Stimulated activated naive CD8-positive, alpha-beta T cell treated with anti-CD3 and anti-CD28 coated beads, Interleukin-15, Interleukin-2, amounts not matched to agents 100 ng/mL and 50 ng/mL, for 24 hours (primary cell): ENCODE data around the gene DLL4.

ENCODE experiments used
- H3K27ac Mint-ChIP-seq: one replicate; pipeline ENCODE4 v1.8.0; 2021; ENCODE audit warnings: mild to moderate bottlenecking, mixed read lengths
- H3K27me3 Mint-ChIP-seq: one replicate; pipeline ENCODE4 v1.8.0; 2021; ENCODE audit warnings: mixed read lengths
- H3K36me3 Mint-ChIP-seq: one replicate; pipeline ENCODE4 v1.8.0; 2021; ENCODE audit warnings: low read depth, mixed read lengths
- H3K4me1 Mint-ChIP-seq: one replicate; pipeline ENCODE4 v1.8.0; 2021; ENCODE audit warnings: low read depth, mixed read lengths
- H3K4me3 Mint-ChIP-seq: one replicate; pipeline ENCODE4 v1.8.0; 2021; ENCODE audit warnings: mild to moderate bottlenecking, mixed read lengths
- H3K9me3 Mint-ChIP-seq: one replicate; pipeline ENCODE4 v1.8.0; 2021; ENCODE audit warnings: mixed read lengths

The DLL4 gene

DNA sequence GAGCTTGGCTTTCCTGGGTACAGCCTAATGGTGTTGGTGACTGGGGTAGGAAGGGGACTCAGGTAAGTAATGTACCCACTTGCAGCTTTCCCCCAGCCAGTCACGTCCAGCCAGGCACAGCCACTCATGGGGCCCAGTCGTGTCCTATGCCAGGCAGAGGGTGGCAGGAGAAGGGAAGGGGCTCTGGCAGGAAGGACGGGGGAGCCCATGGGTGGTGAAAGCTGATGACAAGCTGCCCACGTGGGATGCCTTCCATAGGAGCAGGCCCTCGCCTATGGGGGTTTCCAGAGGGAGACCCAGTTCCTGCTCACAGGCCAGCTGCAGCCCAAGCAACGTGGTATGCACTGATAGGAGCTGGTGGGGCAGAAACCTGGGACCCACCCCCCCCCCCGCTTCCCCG is 34.9 kb downstream of the DLL4 start:
- H3K36me3 Mint-ChIP-seq: no peaks in the 10 kb centered on the region
- H3K9me3 Mint-ChIP-seq: no peaks in the 10 kb centered on the region
- no peak overlapping the region for H3K4me3 Mint-ChIP-seq
- H3K27me3 Mint-ChIP-seq: no peaks in the 10 kb centered on the region
- no peaks in the 10 kb centered on the region for H3K4me1 Mint-ChIP-seq
- H3K27ac Mint-ChIP-seq: no peak overlapping the region

DNA sequence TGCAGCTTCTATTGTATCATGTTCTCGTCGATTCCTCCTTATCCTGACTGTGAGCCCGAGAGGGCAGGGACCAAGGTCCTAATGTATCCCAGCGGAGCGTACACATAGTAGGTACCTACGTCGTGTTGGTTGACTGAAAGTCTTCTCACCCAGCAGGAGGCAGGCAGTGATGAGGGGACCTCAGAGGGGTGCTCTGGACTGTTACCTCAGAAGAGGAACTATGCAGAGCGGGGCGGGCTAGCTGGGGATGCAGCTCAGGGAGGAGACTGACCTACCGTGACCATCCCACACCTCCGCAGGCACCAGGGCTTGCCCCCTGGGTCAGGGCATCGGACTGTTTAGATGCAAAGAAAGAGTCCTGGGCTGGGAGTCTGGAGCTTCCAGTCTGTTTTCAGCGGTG is 35.5 kb downstream of the DLL4 start:
- Mint-ChIP-seq H3K27me3 (no peaks in the 10 kb centered on the region), H3K9me3 (no peaks in the 10 kb centered on the region), H3K4me3 (no peak overlapping the region), H3K4me1 (no peaks in the 10 kb centered on the region), H3K36me3 (no peaks in the 10 kb centered on the region), H3K27ac (no peak overlapping the region)

DNA sequence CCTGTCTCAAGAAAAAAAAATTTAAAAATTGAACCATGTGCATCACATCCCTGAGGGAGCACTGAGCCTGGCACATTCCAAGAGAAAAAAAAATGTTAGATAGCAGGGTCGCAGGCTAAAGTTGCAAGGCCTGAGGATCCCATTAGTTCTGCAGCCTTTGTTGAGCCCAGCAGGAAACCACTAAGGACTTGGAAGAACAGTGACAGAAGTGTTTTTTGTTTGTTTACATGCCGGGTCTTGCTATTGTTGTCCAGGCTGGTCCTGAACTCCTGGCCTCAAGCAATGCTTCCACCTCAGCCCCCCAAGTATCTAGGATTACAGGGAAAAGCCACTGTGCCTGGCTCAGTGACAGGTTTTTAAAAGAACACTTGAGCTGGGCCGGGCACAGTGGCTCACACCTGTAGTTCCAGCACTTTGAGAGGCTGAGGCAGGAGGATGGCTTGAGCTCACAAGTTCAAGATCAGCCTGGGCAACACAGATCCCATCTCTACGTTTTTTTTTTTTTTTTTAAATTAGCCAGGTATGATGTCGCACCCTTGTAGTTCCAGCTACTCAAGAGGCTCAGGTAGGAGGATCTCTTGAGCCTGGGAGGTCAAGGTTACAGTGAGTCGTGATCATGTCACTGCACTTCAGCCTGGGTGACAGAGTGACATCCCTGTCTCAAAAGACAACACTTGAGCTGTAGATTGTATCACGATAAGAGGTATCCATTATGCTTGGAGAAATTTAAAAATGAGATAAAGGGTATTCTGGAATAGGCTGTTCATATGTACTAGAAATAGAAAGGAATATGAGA is 39.3 kb downstream of the DLL4 start:
- no peaks in the 10 kb centered on the region for H3K27me3 Mint-ChIP-seq
- no peaks in the 10 kb centered on the region for H3K36me3 Mint-ChIP-seq
- H3K9me3 Mint-ChIP-seq: no peaks in the 10 kb centered on the region
- H3K4me3 Mint-ChIP-seq: no peak overlapping the region
- H3K27ac Mint-ChIP-seq: no peak overlapping the region
- H3K4me1 Mint-ChIP-seq: no peaks in the 10 kb centered on the region

DNA sequence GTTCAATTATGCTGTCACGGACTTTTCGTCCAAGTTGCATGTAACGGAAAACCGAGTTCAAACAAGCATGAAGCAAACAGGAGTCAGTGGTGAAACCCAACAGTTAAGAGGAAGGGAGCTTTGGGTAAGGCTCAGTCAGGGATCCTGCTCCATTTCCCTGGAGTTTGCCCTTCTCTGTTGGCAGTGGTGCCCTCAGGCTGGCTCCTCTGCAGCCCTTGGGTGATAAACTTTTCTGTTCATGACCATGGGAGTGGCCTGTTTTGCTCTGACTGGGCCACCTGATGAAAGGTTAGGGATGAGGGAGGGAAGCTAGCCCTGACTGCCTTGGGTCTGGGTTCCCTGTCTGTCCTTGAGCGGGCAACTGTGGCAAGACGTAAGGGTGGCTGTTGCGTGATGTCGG is 40.2 kb downstream of the DLL4 start:
- Mint-ChIP-seq H3K27ac (no peak overlapping the region), H3K4me3 (no peak overlapping the region), H3K36me3 (no peaks in the 10 kb centered on the region), H3K4me1 (no peaks in the 10 kb centered on the region), H3K9me3 (no peaks in the 10 kb centered on the region), H3K27me3 (no peaks in the 10 kb centered on the region)

DNA sequence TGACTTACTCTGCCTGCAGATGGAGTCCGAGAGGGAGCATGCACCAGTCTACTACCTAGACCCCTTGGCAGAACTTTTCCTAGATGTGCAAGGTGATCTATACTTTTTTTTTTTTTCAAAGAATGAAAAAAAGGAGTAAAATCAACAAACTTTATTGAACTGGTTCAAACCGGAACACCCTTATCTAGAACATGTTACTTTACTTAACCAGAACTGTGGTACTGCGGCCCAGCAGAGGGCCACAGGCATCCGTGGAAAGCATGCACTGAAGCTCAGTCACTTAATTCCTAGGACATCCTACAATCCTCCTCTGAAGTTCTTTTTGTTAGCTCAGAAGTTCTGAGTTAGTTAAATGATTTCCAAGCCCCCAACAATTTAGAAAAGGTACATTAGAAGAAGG is 45.7 kb downstream of the DLL4 start:
- Mint-ChIP-seq H3K36me3 (peaks cover 27% of the 10 kb centered on the region), H3K27me3 (no peaks in the 10 kb centered on the region), H3K27ac (no peak overlapping the region), H3K9me3 (no peaks in the 10 kb centered on the region), H3K4me1 (no peaks in the 10 kb centered on the region), H3K4me3 (no peak overlapping the region)

DNA sequence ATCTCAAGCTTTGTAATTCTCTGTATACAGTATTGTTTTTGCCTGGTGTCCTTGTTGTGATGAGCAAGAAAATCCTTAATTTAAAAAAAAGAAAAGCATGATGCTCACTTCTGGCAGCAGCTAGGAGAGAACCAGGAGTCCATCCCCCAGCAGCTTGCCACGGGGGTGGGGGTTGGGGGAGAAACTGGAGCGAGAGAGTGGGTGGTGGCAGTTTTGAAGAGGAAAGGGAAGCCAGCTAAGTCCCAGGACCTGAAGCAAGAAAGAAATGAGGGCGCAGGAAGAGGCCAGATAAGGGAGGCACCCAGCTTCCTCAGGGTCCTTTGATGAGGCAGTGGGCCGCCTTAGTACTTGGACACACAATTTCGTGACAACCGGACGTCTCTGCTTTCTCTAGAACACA is 47.7 kb downstream of the DLL4 start:
- H3K36me3 Mint-ChIP-seq: peaks cover 44% of the 10 kb centered on the region

DNA sequence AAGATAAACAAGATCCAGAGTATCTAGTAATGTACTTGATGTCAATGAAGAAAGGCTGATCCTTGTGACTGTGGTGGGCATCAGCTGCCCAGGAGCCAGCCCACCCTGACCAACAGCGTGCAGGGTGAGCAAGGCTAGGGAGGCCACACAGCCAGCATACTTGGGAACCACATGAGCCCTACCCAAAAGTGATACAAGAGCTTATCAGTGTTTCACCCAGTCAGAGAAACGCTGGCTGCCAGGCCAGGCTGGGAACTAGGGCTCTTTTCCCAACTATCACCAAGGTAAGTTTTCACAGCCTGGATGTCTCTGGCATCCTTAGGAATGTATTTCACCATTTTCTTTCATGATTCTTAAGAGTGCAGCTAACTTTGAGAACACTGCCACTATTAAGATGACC is 49.0 kb downstream of the DLL4 start:
- Mint-ChIP-seq H3K9me3 (no peaks in the 10 kb centered on the region), H3K4me3 (no peak overlapping the region), H3K27ac (no peak overlapping the region), H3K4me1 (no peaks in the 10 kb centered on the region), H3K36me3 (peaks cover 56% of the 10 kb centered on the region), H3K27me3 (no peaks in the 10 kb centered on the region)

More for the DNA sequence above, 47.7 kb downstream of the DLL4 start:
- no peak overlapping the region for H3K4me3 Mint-ChIP-seq
- H3K27ac Mint-ChIP-seq: no peak overlapping the region
- H3K4me1 Mint-ChIP-seq: no peaks in the 10 kb centered on the region
- no peaks in the 10 kb centered on the region for H3K9me3 Mint-ChIP-seq
- H3K27me3 Mint-ChIP-seq: no peaks in the 10 kb centered on the region

DNA sequence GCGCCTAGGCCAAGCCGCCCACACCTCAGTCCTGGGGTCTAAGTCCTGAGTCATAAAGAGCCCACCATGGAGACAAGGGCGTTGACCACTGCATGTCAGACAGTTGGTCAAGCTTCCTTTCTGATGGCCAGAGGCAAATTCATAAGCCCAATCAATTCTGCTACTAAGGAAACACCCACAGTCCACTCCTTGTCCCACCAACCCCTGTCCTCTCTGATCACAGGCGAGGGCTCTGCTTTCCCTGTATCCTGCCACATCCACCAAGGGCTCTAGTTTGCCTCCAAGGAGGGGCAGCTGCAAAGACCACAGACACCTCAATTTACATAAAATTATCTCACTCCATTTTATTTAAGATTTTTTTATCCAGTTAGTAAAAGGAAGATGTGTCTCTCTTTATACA is 49.4 kb downstream of the DLL4 start:
- Mint-ChIP-seq H3K4me3 (no peak overlapping the region), H3K27ac (no peak overlapping the region), H3K9me3 (no peaks in the 10 kb centered on the region), H3K36me3 (peaks cover 60% of the 10 kb centered on the region), H3K4me1 (no peaks in the 10 kb centered on the region), H3K27me3 (no peaks in the 10 kb centered on the region)

DNA sequence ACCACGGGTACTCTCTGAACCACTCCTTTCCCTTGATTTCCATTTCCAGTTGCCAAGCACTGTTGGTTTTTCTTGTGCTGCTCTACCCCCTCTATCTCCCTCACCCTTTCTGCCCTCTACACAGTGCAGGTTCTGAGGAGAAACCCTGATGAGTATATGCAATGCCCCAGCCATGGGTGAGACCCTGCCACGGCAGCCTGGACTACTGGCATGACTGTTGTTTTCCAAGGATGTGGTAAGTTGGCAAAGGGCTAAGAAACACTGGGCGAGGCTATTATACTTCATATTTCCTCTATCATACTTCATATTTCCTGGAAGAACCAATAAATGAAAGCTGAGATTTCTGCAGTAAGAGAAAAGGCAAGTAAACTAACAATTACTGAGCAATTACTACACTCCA is 52.0 kb downstream of the DLL4 start:
- no peak overlapping the region for H3K4me3 Mint-ChIP-seq
- H3K27ac Mint-ChIP-seq: peak overlapping the region; percentile 16
- H3K9me3 Mint-ChIP-seq: no peaks in the 10 kb centered on the region
- peaks cover 79% of the 10 kb centered on the region for H3K36me3 Mint-ChIP-seq
- H3K27me3 Mint-ChIP-seq: no peaks in the 10 kb centered on the region
- H3K4me1 Mint-ChIP-seq: no peaks in the 10 kb centered on the region

DNA sequence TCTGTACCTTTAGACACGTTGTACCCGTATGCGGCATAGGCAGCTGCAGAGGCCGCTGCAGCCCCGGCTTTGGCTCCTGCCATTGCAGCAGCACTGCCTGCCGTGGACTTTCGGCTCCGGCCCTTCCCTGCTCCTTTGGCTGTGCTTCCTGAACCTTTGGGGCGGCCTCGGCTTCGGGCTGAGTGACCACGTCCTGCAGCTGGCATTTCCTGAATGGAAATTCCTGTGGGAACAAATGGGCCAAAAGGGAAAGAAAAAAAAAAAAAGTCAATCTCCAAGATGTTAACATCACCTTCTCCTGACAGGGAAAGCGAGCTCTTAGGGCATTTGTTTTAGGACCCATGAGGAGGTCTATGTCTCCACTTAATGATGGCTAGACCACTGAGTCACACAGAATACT is 53.7 kb downstream of the DLL4 start:
- no peaks in the 10 kb centered on the region for H3K4me1 Mint-ChIP-seq
- no peaks in the 10 kb centered on the region for H3K9me3 Mint-ChIP-seq
- no peak overlapping the region for H3K27ac Mint-ChIP-seq
- no peaks in the 10 kb centered on the region for H3K27me3 Mint-ChIP-seq
- no peak overlapping the region for H3K4me3 Mint-ChIP-seq
- H3K36me3 Mint-ChIP-seq: peaks cover 84% of the 10 kb centered on the region

DNA sequence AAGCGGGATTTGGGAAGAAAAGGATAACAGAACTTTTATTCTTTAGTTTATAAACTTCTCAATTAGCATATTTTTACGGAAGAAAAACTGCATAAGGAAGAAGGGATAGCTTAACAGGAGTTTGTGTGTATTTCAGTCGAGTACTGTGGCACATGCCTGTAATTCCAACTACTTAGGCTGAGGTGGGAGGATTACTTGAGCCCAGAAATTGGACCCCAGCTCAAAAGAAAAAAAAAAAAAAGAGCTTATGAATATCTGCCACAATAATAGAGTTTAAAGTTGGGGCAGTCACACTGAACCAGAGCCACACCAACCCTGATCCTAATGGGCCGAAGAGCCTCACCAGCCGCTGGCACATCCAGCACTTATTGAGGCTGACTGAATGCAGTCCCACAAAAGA is 55.3 kb downstream of the DLL4 start:
- H3K9me3 Mint-ChIP-seq: no peaks in the 10 kb centered on the region
- no peak overlapping the region for H3K27ac Mint-ChIP-seq
- H3K27me3 Mint-ChIP-seq: no peaks in the 10 kb centered on the region
- H3K36me3 Mint-ChIP-seq: peaks cover 78% of the 10 kb centered on the region
- no peak overlapping the region for H3K4me3 Mint-ChIP-seq
- no peaks in the 10 kb centered on the region for H3K4me1 Mint-ChIP-seq

DNA sequence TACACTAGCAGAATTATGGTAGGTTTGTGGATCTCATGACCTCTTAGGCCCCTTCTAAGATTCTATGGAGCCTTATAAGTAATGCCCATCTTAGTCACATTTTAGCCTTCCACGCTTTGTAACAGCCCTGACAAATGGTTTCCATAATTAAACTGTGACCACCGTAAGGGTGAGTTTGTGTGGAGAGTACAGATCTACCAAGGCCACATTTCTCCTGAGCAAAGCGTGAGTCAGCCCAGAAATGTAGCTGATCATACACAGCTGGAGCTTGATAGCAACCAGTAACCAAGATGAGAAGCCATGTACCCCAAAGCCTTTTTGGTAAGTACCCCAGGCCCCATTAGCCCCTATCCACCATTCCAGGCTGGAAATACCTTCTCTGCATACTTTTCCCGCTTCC is 55.8 kb downstream of the DLL4 start:
- Mint-ChIP-seq H3K36me3 (peaks cover 78% of the 10 kb centered on the region), H3K9me3 (no peaks in the 10 kb centered on the region), H3K27me3 (no peaks in the 10 kb centered on the region), H3K4me3 (no peak overlapping the region), H3K27ac (peak overlapping the region; percentile 14), H3K4me1 (peaks cover 4% of the 10 kb centered on the region)

DNA sequence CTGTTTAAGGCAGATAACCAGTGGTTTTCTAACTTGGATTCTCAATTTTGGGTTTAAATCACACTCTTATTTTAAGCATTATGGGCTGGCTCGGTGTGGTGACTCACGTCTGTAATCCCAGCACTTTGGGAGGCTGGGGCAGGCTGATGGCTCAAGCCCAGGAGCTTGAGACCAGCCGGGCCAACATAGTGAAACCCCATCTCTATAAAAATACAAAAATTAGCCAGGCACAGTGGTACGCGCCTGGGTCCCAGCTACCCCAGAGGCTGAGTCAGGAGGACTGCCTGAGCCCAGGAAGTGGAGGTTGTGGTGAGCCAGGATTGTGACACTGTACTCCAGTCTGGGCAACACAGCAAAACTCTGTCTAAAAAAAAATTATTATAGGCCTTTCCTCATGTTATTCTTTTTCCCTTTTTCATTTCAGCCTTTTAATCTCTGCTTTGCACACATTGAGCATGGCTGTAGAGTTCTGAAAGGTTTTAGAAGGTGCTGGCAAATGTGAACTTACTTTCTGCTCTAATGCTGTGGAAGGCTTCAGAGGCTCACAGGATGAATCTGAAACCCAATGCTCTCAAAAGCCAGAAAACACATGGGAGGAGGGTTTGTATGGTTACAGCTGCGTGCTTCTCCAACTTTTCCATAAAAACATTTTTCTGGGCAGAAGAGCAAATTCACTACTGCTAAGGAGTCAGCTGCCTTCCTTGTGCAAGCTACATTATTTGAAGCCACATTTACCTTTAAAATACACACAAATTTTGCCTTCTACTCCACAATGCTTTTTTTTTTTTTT is 56.6 kb downstream of the DLL4 start:
- Mint-ChIP-seq H3K27ac (no peak overlapping the region), H3K4me3 (no peak overlapping the region), H3K9me3 (no peaks in the 10 kb centered on the region), H3K36me3 (peaks cover 78% of the 10 kb centered on the region), H3K4me1 (peaks cover 12% of the 10 kb centered on the region), H3K27me3 (no peaks in the 10 kb centered on the region)

DNA sequence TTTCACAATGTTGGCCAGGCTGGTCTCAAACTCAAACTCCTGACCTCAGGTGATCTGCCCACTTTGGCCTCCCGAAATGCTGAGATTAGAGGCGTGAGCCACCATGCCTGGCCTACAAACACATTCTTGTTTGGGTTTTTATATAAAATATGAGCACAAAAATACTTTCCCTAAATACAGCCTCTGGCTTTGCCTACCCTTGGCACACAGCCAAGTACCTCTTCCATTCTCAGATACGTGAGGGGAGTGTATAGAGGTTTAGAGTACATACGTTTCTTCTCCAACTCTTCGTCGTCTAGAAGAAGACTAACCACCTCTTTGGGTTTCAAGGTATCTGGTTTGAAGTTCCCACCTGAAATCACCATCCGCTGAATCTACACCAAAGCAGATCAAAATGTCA is 57.7 kb downstream of the DLL4 start:
- peaks cover 21% of the 10 kb centered on the region for H3K4me1 Mint-ChIP-seq
- no peaks in the 10 kb centered on the region for H3K27me3 Mint-ChIP-seq
- no peak overlapping the region for H3K27ac Mint-ChIP-seq
- H3K9me3 Mint-ChIP-seq: no peaks in the 10 kb centered on the region
- H3K36me3 Mint-ChIP-seq: peaks cover 79% of the 10 kb centered on the region
- H3K4me3 Mint-ChIP-seq: no peak overlapping the region

DNA sequence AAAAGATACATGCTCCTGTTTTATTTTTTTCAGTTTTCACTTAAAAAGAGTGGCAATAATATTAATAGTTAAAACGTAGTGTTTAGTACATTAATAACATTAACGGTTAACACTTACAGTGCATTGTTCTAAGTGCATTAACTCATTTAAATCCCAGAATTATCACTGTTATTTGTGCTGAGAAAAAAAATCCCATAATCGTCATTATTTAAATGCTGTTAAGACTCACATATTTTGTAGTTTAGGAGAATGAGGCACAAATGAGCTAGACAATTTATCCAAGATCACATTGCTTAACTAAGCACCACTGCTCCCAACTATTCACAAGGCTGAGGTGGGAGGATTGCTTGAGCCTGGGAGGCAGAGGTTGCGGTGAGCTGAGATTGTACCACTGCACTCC is 59.0 kb downstream of the DLL4 start:
- Mint-ChIP-seq H3K36me3 (peaks cover 73% of the 10 kb centered on the region), H3K27me3 (no peaks in the 10 kb centered on the region), H3K4me3 (no peak overlapping the region), H3K4me1 (peaks cover 28% of the 10 kb centered on the region), H3K27ac (no peak overlapping the region), H3K9me3 (no peaks in the 10 kb centered on the region)
